Measurements from ENCODE around the gene ASIP. TPM values are rescaled to one million over a fixed set of nuclear protein-coding genes. Genes with fewer than 3 reads are reported as not detected.

The ASIP gene
- total and polyA plus RNA-seq, 2 of the 13 experiments (the other 11 are each of a cell fraction or from before 2014, with no cell fraction given): not detected

DNA sequence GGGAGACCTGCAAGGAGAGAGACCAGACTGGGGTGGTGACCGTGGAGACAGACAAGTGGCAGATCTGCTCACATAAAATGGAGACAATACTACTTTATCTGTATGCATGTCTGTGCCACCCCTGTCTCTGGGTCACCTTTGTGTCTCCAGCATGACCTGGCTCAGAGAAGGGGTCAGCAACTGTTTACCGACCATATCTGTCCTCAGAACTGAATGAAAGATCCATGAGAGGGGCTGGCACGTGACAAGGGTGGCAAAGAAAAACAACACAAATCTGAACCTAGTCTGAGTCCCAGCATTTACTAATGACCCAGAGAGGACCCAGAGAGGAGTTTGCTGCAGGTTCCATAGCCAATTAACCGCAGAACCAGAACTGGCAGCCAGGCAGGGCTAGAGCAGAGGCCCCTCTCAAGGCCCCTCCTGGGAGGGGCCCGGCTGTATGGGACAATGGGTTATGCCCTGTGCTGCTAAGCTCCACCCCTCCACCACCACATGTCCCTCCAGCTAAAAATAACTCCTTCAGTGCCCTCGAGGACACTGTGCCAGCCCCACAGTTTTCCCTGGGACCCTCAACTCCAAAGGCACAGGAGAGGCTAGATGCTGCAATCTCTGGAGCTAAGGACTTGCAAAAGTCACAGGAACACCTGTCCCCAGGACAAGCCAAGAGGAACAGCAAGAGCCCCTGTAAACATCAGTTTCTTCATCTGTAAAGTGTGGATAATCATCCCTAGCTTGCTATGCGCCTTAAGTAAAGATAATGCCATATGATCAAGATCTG, 59.8 kb downstream of the ASIP start (continued):
- TF ChIP-seq, protein P1, sequence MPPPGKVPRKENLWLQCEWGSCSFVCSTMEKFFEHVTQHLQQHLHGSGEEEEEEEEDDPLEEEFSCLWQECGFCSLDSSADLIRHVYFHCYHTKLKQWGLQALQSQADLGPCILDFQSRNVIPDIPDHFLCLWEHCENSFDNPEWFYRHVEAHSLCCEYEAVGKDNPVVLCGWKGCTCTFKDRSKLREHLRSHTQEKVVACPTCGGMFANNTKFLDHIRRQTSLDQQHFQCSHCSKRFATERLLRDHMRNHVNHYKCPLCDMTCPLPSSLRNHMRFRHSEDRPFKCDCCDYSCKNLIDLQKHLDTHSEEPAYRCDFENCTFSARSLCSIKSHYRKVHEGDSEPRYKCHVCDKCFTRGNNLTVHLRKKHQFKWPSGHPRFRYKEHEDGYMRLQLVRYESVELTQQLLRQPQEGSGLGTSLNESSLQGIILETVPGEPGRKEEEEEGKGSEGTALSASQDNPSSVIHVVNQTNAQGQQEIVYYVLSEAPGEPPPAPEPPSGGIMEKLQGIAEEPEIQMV (CRISPR knock-in tag; IDR thresholded peaks at IDR 0.05; ENCODE audit: low read depth): 0 out of 2 replicates have a peak, but pooled peaks have one; percentile 23
- TF ChIP-seq POGZ (CRISPR knock-in tag; IDR thresholded peaks at IDR 0.05) (no peak), THYN1 (CRISPR knock-in tag; IDR thresholded peaks at IDR 0.05; ENCODE audit: borderline replicate concordance, low read depth) (no peak), TCF7 (IDR thresholded peaks at IDR 0.05; ENCODE audit: low read depth) (peak; percentile 58; the same call in 1 of the 2 replicates), SALL1 (CRISPR knock-in tag; IDR thresholded peaks at IDR 0.05) (0 out of 2 replicates have a peak, but pooled peaks have one; percentile 67), HOXD1 (CRISPR knock-in tag; IDR thresholded peaks at IDR 0.05) (0 out of 2 replicates have a peak, but pooled peaks have one; percentile 14), ZNF747 (CRISPR knock-in tag; IDR thresholded peaks at IDR 0.05; ENCODE audit: borderline replicate concordance) (no peak), ZNF383 (CRISPR knock-in tag; IDR thresholded peaks at IDR 0.05; ENCODE audit: borderline replicate concordance) (no peak), SP4 (CRISPR knock-in tag; IDR thresholded peaks at IDR 0.05) (peak; percentile 47; the same call in 1 of the 2 replicates), ZNF570 (CRISPR knock-in tag; IDR thresholded peaks at IDR 0.05; ENCODE audit: borderline replicate concordance) (no peak), ISL2 (CRISPR knock-in tag; IDR thresholded peaks at IDR 0.05) (peak; percentile 78), RAD21 (CRISPR knock-in tag; IDR thresholded peaks at IDR 0.05) (no peak)
- TF ChIP-seq, protein P2, sequence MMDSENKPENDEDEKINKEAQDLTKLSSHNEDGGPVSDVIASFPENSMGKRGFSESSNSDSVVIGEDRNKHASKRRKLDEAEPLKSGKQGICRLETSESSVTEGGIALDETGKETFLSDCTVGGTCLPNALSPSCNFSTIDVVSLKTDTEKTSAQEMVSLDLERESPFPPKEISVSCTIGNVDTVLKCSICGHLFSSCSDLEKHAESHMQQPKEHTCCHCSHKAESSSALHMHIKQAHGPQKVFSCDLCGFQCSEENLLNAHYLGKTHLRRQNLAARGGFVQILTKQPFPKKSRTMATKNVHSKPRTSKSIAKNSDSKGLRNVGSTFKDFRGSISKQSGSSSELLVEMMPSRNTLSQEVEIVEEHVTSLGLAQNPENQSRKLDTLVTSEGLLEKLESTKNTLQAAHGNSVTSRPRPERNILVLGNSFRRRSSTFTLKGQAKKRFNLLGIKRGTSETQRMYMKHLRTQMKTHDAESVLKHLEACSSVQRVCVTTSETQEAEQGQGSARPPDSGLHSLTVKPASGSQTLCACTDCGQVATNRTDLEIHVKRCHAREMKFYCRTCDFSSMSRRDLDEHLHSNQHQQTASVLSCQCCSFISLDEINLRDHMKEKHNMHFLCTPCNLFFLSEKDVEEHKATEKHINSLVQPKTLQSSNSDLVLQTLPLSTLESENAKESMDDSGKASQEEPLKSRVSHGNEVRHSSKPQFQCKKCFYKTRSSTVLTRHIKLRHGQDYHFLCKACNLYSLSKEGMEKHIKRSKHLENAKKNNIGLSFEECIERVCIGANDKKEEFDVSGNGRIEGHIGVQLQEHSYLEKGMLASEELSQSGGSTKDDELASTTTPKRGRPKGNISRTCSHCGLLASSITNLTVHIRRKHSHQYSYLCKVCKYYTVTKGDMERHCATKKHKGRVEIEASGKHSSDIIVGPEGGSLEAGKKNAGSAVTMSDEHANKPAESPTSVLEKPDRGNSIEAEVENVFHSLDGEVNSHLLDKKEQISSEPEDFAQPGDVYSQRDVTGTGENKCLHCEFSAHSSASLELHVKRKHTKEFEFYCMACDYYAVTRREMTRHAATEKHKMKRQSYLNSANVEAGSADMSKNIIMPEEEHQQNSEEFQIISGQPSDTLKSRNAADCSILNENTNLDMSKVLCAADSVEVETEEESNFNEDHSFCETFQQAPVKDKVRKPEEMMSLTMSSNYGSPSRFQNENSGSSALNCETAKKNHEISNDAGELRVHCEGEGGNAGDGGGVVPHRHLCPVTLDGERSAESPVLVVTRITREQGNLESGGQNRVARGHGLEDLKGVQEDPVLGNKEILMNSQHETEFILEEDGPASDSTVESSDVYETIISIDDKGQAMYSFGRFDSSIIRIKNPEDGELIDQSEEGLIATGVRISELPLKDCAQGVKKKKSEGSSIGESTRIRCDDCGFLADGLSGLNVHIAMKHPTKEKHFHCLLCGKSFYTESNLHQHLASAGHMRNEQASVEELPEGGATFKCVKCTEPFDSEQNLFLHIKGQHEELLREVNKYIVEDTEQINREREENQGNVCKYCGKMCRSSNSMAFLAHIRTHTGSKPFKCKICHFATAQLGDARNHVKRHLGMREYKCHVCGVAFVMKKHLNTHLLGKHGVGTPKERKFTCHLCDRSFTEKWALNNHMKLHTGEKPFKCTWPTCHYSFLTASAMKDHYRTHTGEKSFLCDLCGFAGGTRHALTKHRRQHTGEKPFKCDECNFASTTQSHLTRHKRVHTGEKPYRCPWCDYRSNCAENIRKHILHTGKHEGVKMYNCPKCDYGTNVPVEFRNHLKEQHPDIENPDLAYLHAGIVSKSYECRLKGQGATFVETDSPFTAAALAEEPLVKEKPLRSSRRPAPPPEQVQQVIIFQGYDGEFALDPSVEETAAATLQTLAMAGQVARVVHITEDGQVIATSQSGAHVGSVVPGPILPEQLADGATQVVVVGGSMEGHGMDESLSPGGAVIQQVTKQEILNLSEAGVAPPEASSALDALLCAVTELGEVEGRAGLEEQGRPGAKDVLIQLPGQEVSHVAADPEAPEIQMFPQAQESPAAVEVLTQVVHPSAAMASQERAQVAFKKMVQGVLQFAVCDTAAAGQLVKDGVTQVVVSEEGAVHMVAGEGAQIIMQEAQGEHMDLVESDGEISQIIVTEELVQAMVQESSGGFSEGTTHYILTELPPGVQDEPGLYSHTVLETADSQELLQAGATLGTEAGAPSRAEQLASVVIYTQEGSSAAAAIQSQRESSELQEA (CRISPR knock-in tag; IDR thresholded peaks at IDR 0.05; ENCODE audit: not compliant biosample characterization): no peak
- TF ChIP-seq, protein P3, sequence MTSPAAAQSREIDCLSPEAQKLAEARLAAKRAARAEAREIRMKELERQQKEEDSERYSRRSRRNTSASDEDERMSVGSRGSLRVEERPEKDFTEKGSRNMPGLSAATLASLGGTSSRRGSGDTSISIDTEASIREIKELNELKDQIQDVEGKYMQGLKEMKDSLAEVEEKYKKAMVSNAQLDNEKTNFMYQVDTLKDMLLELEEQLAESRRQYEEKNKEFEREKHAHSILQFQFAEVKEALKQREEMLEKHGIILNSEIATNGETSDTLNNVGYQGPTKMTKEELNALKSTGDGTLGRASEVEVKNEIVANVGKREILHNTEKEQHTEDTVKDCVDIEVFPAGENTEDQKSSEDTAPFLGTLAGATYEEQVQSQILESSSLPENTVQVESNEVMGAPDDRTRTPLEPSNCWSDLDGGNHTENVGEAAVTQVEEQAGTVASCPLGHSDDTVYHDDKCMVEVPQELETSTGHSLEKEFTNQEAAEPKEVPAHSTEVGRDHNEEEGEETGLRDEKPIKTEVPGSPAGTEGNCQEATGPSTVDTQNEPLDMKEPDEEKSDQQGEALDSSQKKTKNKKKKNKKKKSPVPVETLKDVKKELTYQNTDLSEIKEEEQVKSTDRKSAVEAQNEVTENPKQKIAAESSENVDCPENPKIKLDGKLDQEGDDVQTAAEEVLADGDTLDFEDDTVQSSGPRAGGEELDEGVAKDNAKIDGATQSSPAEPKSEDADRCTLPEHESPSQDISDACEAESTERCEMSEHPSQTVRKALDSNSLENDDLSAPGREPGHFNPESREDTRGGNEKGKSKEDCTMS (CRISPR knock-in tag; conservative IDR thresholded peaks at IDR 0.05): no peak
- TF ChIP-seq, protein P4, sequence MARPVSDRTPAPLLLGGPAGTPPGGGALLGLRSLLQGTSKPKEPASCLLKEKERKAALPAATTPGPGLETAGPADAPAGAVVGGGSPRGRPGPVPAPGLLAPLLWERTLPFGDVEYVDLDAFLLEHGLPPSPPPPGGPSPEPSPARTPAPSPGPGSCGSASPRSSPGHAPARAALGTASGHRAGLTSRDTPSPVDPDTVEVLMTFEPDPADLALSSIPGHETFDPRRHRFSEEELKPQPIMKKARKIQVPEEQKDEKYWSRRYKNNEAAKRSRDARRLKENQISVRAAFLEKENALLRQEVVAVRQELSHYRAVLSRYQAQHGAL (CRISPR knock-in tag; IDR thresholded peaks at IDR 0.05; ENCODE audit: not compliant biosample characterization): no peak

Data from HepG2 (cell line).